ENCODE data around the gene CDNF.

GRCh38 chr10:14833106-14833505, 4.7 kb downstream of the CDNF start:
- TF ChIP-seq CTCF (conservative IDR thresholded peaks at IDR 0.05; ENCODE audit: low read depth, low read length) (no peak), EZH2 (IDR thresholded peaks at IDR 0.05; ENCODE audit: borderline replicate concordance, low read depth, low read length, poor library complexity, severe bottlenecking) (no peak)

Data from A673 (cell line).